B cell (primary cell): Measurements from ENCODE around the gene OPTN. TPM values are rescaled to one million over a fixed set of nuclear protein-coding genes. Genes with fewer than 3 reads are reported as not detected.

Experiments used
- ATAC-seq: fragments of 200-7000 bp; cut with Tn5 transposase; one replicate; pipeline ENCODE4 v1.10.0; 2021; ENCODE audit warnings: low read depth, mild to moderate bottlenecking, moderate number of reproducible peaks, moderate library complexity
- CTCF ChIA-PET: fragments of 350-600 bp; sonication (Branson Sonifier 250); formaldehyde crosslinking; loops from one replicate; lab custom pipeline; 2021; ENCODE audit warnings: antibody characterized with exemption, inconsistent platforms; lab: Charles Lee
- POLR2A ChIA-PET: fragments of 350-600 bp; sonication (Branson Sonifier 250); formaldehyde crosslinking; loops from one replicate; lab custom pipeline; 2021; ENCODE audit warnings: antibody characterized with exemption; lab: Charles Lee
- DNase-seq: peaks from one replicate; pipeline ENCODE4 v3.0.0; 2013
- H2AFZ ChIP-seq: 2 replicates; pipeline ENCODE4 v1.6.1; 2012; ENCODE audit warnings: mild to moderate bottlenecking, low read depth, low read length; ENCODE audit not compliant: insufficient read depth, poor library complexity, severe bottlenecking
- H3K27ac ChIP-seq, 2 donors: 1 replicate in 1 of 2; 2 replicates in 1 of 2; pipeline ENCODE4 v1.5.1; 2012 to 2013; ENCODE audit warnings: low read length in 2 of 2, mild to moderate bottlenecking in 2 of 2, moderate library complexity in 1 of 2
- H3K27me3 ChIP-seq, 4 experiments: fragments of 200-600 bp in 1 of 4; sonication (generic) in 1 of 4; replicated peaks in 1 of 4; 1 replicate in 2 of 4; 2 replicates in 2 of 4; pipeline versions ENCODE4 v1.6.1 to v1.7.0; 2013 to 2016; ENCODE audit warnings: low read length in 3 of 4, mild to moderate bottlenecking in 2 of 4, mixed read lengths in 1 of 4, moderate library complexity in 1 of 4; ENCODE audit not compliant: insufficient read depth in 4 of 4, control insufficient read depth in 3 of 4; ENCODE audit errors: control extremely low read depth in 1 of 4
- H3K36me3 ChIP-seq, 2 experiments: replicated peaks in 1 of 2; 1 replicate in 1 of 2; 2 replicates in 1 of 2; pipeline versions ENCODE4 v1.6.1 to v1.7.1; 2013; ENCODE audit warnings: low read length in 1 of 2; ENCODE audit not compliant: insufficient read depth in 2 of 2, control insufficient read depth in 1 of 2; ENCODE audit errors: control extremely low read depth in 1 of 2, extremely low read depth in 1 of 2
- H3K4me1 ChIP-seq, 2 donors: fragments of 200-600 bp in 1 of 2; sonication (generic) in 1 of 2; 1 replicate in 1 of 2; 2 replicates in 1 of 2; pipeline versions ENCODE4 v1.5.1 to v1.6.1; 2013 to 2017; ENCODE audit warnings: low read length in 2 of 2; ENCODE audit not compliant: control insufficient read depth in 2 of 2, insufficient read depth in 2 of 2
- H3K4me2 ChIP-seq: replicated peaks from 2 replicates; pipeline ENCODE3; 2012; ENCODE audit warnings: mild to moderate bottlenecking, low read depth, low read length; ENCODE audit not compliant: poor library complexity, severe bottlenecking
- H3K4me3 ChIP-seq, 5 experiments: fragments of 200-600 bp in 1 of 5; sonication (generic) in 1 of 5; 1 replicate in 3 of 5; 2 replicates in 2 of 5; pipeline versions ENCODE4 v1.5.1 to v1.7.0; 2011 to 2016; ENCODE audit warnings: low read length in 4 of 5, mild to moderate bottlenecking in 4 of 5, low read depth in 2 of 5, control low read depth in 1 of 5, moderate library complexity in 1 of 5; ENCODE audit not compliant: insufficient read depth in 1 of 5; ENCODE audit errors: control extremely low read depth in 1 of 5, extremely low read depth in 1 of 5
- H3K79me2 ChIP-seq: fragments of 200-600 bp; sonication (generic); one replicate; pipeline ENCODE4 v1.6.0; 2016; ENCODE audit warnings: low read length; ENCODE audit not compliant: control insufficient read depth, insufficient read depth
- H3K9ac ChIP-seq: fragments of 200-600 bp; sonication (generic); 2 replicates; pipeline ENCODE4 v1.6.1; 2017; ENCODE audit warnings: mild to moderate bottlenecking, low read length, moderate library complexity
- H3K9me3 ChIP-seq, 3 donors: one replicate each; pipeline versions ENCODE4 v1.6.1 to v1.7.1; 2013; ENCODE audit warnings: low read length in 2 of 3; ENCODE audit not compliant: control insufficient read depth in 2 of 3, insufficient read depth in 1 of 3; ENCODE audit errors: control extremely low read depth in 1 of 3
- H4K20me1 ChIP-seq: 2 replicates; pipeline ENCODE4 v1.6.0; 2012; ENCODE audit warnings: mild to moderate bottlenecking, low read length; ENCODE audit not compliant: insufficient read depth, control insufficient read depth, poor library complexity, severe bottlenecking
- H3K27ac Mint-ChIP-seq: one replicate; pipeline ENCODE4 v1.8.0; 2021; ENCODE audit warnings: mixed read lengths
- H3K27me3 Mint-ChIP-seq: one replicate; pipeline ENCODE4 v1.8.0; 2021; ENCODE audit warnings: mixed read lengths
- H3K4me1 Mint-ChIP-seq: one replicate; pipeline ENCODE4 v1.8.0; 2021; ENCODE audit warnings: mixed read lengths
- H3K4me3 Mint-ChIP-seq: one replicate; pipeline ENCODE4 v1.8.0; 2021; ENCODE audit warnings: mixed read lengths
- H3K9me3 Mint-ChIP-seq: one replicate; pipeline ENCODE4 v1.8.0; 2022; ENCODE audit warnings: mixed read lengths; ENCODE audit not compliant: insufficient read depth
- EZH2 ChIP-seq: IDR thresholded peaks from 2 replicates; pipeline ENCODE4 v1.6.1; 2012; ENCODE audit warnings: borderline replicate concordance, low read depth, mild to moderate bottlenecking, moderate library complexity, low read length; ENCODE audit not compliant: insufficient read depth, poor library complexity, severe bottlenecking
- WGBS: methylation state at CpG from one replicate; pipeline ENCODE4 v1.1.5; 2013; ENCODE audit warnings: missing lambda C conversion rate; ENCODE audit not compliant: insufficient coverage; 5-methylcytosine and 5-hydroxymethylcytosine counted together
- intact Hi-C: fragments of 100-400 bp; cut with micrococcal nuclease; formaldehyde crosslinking; loops from one replicate; pipeline ENCODE4 v1.10.0; 2022
- polyA plus RNA-seq: library from polyadenylated mRNA; depleted of rRNA; stranded (reverse); fragments of >200 nt; gene quantifications from 2 replicates; pipeline ENCODE4 v1.2.3, GENCODE V29; 2012
- total RNA-seq, 2 donors: library from RNA; stranded (reverse); fragments of 120-200 nt in 1 of 2; gene quantifications; 1 replicate in 1 of 2; 2 replicates in 1 of 2; pipeline versions ENCODE4 v1.2.3 to v1.2.4, GENCODE V29; 2013 to 2022
- TF ChIP-seq, protein P1 (sequence below): fragments of 200-600 bp; IDR thresholded peaks from one replicate; pipeline ENCODE4 v1.8.0; 2022; ENCODE audit warnings: antibody characterized with exemption, mild to moderate bottlenecking

The OPTN gene
- total and polyA plus RNA-seq, 2 donors (not counting 1 experiment from before 2014, with no cell fraction given), result 5.2 to 42.8 TPM

DNA sequence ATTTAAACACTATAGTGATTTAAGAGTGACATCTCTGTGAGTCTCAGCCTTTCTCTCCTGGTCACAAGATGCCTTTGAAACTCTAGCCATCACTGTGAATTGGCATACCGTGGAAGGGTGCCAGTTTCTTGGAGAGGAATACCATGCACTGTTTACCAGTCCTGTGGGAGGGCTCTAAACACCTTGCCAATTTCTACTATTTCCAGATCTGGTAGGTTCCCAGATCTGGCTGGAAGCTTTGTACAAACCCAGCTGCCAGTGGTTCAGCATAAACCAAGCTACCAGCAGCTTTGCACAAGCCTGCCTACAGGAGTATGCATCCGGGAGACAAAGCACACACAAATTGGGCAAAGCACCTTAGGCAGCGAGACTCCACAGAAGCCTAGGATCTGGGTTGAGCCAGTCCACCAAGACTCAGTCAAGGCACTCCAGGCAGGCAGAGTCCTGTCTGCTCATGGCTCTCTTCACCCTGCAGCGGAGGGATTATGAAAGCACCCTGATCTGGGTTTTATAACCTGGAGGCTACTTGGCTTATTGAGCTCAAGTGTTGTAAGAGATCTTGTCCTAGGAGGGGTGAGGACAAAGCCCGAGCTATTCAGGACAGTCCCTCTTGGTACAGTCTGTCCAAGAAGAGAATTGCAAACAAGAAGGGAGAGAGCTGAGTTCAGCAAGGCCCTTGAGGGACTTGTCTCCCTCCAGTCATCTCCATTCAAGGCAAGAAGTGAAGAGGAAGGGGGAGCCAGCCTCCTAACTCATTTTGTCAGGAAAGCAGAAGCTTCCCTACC lies 85.0 kb downstream of the OPTN start:
- no peaks in the 10 kb centered on the region for H3K27me3 Mint-ChIP-seq
- CTCF ChIA-PET, result no interaction called here

DNA sequence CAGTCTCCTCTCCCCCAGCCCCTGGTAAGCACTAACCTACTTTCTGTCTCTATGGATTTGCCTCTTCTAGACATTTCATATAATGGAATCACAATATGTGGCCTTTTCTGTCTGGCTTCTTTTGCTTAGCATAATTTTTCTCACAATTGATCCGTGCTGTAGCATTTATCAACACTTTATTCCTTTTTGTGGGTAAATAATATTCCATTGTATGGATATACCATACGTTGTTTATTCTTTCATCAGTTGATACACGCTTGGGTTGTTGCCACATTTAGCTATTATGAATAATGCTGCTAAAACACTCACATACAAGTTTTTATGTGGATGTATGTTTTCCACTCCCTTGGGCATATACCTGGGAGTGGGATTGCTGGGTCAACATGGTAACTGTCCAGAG lies 87.2 kb downstream of the OPTN start:
- no peaks in the 10 kb centered on the region for H4K20me1 ChIP-seq
- H3K9ac ChIP-seq, result no peak overlapping the region
- no peak for DNase-seq
- intact Hi-C loops, result no loop called here
- Mint-ChIP-seq H3K4me3 (no peak overlapping the region), H3K27ac (no peak overlapping the region), H3K9me3 (no peaks in the 10 kb centered on the region), H3K4me1 (peaks cover 4% of the 10 kb centered on the region), H3K27me3 (no peaks in the 10 kb centered on the region)
- no peak overlapping the region for H3K27ac ChIP-seq
- ATAC-seq, result no peak
- H3K9me3 ChIP-seq, result peaks cover 0 to 4% (median 0%) of the 10 kb centered on the region in 3 donors
- WGBS, result no CpG with 5 or more reads among the region's 3 CpGs
- H2AFZ ChIP-seq, result no peak overlapping the region
- ChIA-PET CTCF (no interaction called here), POLR2A (no interaction called here)
- no peak overlapping the region for H3K4me2 ChIP-seq
- H3K27me3 ChIP-seq, result no peaks in the 10 kb centered on the region
- H3K4me1 ChIP-seq, result no peaks in the 10 kb centered on the region
- no peaks in the 10 kb centered on the region for H3K36me3 ChIP-seq
- TF ChIP-seq, protein P1, sequence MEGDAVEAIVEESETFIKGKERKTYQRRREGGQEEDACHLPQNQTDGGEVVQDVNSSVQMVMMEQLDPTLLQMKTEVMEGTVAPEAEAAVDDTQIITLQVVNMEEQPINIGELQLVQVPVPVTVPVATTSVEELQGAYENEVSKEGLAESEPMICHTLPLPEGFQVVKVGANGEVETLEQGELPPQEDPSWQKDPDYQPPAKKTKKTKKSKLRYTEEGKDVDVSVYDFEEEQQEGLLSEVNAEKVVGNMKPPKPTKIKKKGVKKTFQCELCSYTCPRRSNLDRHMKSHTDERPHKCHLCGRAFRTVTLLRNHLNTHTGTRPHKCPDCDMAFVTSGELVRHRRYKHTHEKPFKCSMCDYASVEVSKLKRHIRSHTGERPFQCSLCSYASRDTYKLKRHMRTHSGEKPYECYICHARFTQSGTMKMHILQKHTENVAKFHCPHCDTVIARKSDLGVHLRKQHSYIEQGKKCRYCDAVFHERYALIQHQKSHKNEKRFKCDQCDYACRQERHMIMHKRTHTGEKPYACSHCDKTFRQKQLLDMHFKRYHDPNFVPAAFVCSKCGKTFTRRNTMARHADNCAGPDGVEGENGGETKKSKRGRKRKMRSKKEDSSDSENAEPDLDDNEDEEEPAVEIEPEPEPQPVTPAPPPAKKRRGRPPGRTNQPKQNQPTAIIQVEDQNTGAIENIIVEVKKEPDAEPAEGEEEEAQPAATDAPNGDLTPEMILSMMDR, result no peak
- no peak for TF ChIP-seq EZH2
- no peaks in the 10 kb centered on the region for H3K79me2 ChIP-seq
- no peak overlapping the region for H3K4me3 ChIP-seq

More for the DNA sequence above, 85.0 kb downstream of the OPTN start:
- Mint-ChIP-seq H3K9me3 (no peaks in the 10 kb centered on the region), H3K27ac (no peak overlapping the region), H3K4me1 (peaks cover 4% of the 10 kb centered on the region), H3K4me3 (no peak overlapping the region)
- Histone ChIP-seq H3K9ac (no peak overlapping the region), H3K4me3 (no peak overlapping the region), H3K4me2 (no peak overlapping the region), H3K36me3 (no peaks in the 10 kb centered on the region), H3K4me1 (no peaks in the 10 kb centered on the region), H3K27me3 (no peaks in the 10 kb centered on the region), H4K20me1 (no peaks in the 10 kb centered on the region), H3K27ac (no peak overlapping the region), H2AFZ (no peak overlapping the region), H3K79me2 (no peaks in the 10 kb centered on the region), H3K9me3 (peaks cover 0 to 4% (median 0%) of the 10 kb centered on the region in 3 donors)
- TF ChIP-seq, protein P1, result no peak
- TF ChIP-seq EZH2, result no peak
- ATAC-seq (no peak), DNase-seq (no peak)
- WGBS, result 95% methylated on average over 5 of the region's 5 CpGs
- intact Hi-C loops, result no loop called here
- POLR2A ChIA-PET, result no interaction called here
